Measurements from ENCODE around the gene C12orf57.

DNA sequence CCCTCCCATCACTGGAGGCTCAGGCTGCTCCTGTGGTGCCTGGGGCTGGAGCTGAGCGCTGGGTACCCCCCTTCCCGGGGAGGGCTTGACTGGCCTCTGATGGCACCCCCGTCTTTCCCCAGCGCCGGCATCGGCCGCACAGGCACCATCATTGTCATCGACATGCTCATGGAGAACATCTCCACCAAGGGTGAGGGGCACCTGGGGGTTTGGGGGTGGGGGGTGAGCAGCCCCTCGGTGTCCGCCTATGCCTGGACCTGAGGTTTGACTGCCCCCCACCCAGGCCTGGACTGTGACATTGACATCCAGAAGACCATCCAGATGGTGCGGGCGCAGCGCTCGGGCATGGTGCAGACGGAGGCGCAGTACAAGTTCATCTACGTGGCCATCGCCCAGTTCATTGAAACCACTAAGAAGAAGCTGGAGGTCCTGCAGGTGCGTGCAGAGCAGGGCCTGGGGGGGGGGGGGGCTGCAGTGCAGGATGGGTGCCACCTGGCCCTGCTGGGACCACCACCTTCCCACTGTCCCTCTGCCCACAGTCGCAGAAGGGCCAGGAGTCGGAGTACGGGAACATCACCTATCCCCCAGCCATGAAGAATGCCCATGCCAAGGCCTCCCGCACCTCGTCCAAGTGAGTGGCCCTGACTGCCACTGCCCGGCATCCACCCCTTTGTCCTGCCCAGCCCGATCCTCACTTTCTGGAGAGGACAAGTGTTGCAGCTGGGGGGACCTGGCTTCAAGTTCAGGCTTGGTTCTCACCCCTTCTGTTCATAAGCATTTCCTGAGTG lies 16.2 kb downstream of the C12orf57 start:
- TF ChIP-seq POLR2AphosphoS5 (IDR thresholded peaks at IDR 0.05; ENCODE audit: control insufficient read depth, insufficient read depth, low read depth, low read length) (no peak), NFATC3 (IDR thresholded peaks at IDR 0.05) (no peak), ADNP (tag; IDR thresholded peaks at IDR 0.05) (no peak), SMC3 (conservative IDR thresholded peaks at IDR 0.05; ENCODE audit: insufficient read depth, low read depth, low read length) (no peak), POLR2A (conservative IDR thresholded peaks at IDR 0.05) (no peak)
- TF ChIP-seq, protein P1, sequence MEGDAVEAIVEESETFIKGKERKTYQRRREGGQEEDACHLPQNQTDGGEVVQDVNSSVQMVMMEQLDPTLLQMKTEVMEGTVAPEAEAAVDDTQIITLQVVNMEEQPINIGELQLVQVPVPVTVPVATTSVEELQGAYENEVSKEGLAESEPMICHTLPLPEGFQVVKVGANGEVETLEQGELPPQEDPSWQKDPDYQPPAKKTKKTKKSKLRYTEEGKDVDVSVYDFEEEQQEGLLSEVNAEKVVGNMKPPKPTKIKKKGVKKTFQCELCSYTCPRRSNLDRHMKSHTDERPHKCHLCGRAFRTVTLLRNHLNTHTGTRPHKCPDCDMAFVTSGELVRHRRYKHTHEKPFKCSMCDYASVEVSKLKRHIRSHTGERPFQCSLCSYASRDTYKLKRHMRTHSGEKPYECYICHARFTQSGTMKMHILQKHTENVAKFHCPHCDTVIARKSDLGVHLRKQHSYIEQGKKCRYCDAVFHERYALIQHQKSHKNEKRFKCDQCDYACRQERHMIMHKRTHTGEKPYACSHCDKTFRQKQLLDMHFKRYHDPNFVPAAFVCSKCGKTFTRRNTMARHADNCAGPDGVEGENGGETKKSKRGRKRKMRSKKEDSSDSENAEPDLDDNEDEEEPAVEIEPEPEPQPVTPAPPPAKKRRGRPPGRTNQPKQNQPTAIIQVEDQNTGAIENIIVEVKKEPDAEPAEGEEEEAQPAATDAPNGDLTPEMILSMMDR (IDR thresholded peaks at IDR 0.05 in 2 of 3, conservative IDR thresholded peaks at IDR 0.05 in 1 of 3; ENCODE audit: insufficient read depth in 2 of 3, low read depth in 1 of 3, low read length in 3 of 3): no peak
